A549 treated with AZD9567 at 1 μM for 4 hours (cell line): Measurements from ENCODE around the gene MEIG1. TPM values are rescaled to one million over a fixed set of nuclear protein-coding genes. Genes with fewer than 3 reads are reported as not detected.

Source experiments
- total RNA-seq: library from RNA; stranded (reverse); fragments of 200-300 nt; extraction: Qiagen RNA extraction; gene quantifications from 5 replicates; pipeline ENCODE4 v1.2.3, GENCODE V29; 2022; ENCODE audit not compliant: insufficient read depth

The MEIG1 gene, protein sequence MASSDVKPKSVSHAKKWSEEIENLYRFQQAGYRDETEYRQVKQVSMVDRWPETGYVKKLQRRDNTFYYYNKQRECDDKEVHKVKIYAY
- total RNA-seq, result 0.70 to 1.2 TPM (median 1.1 TPM) in 4 of 5 replicates, not detected in the other

GRCh38 chr10:14959221-14960057 lies at the start of gene MEIG1:
Gene MEIG1 (plus strand): TSS chr10:14959388. CDS start chr10:14966469, 7,081 bp downstream.

GRCh38 chr10:14954001-14954770 lies 5.0 kb upstream of the MEIG1 start, which contains the start of gene DCLRE1C:
Gene DCLRE1C (minus strand): TSS chr10:14954096. CDS start chr10:14954010, 86 bp downstream.

Other genes starting within 250 kb of the MEIG1 start
- gene FAM107B, start 184.5 kb upstream of the MEIG1 start, total RNA-seq, result 96.6 to 130 TPM (median 105 TPM) in 5 replicates
- 0.71 to 1.3 TPM (median 1.1 TPM) in 4 of 5 replicates, not detected in the other for gene CDNF, start 121.4 kb upstream of the MEIG1 start, total RNA-seq
- gene HSPA14, start 121.1 kb upstream of the MEIG1 start, total RNA-seq, result 40.1 to 45.1 TPM (median 43.0 TPM) in 5 replicates
- 10.6 to 13.8 TPM (median 11.1 TPM) in 5 replicates for gene MSANTD7, start 121.1 kb upstream of the MEIG1 start, total RNA-seq
- 18.1 to 33.6 TPM (median 21.4 TPM) in 5 replicates for gene SUV39H2, start 80.5 kb upstream of the MEIG1 start, total RNA-seq
- gene DCLRE1C, start 5.3 kb upstream of the MEIG1 start, total RNA-seq, result 4.1 to 7.1 TPM (median 5.6 TPM) in 5 replicates
- 0.13 to 0.26 TPM (median 0.17 TPM) in 4 of 5 replicates, not detected in the other for gene OLAH, start 84.6 kb downstream of the MEIG1 start, total RNA-seq
- 0.95 to 1.6 TPM (median 1.1 TPM) in 4 of 5 replicates, not detected in the other for gene ACBD7, start 129.4 kb downstream of the MEIG1 start, total RNA-seq
- 33.7 to 38.3 TPM (median 36.8 TPM) in 5 replicates for gene RPP38, start 138.0 kb downstream of the MEIG1 start, total RNA-seq
- 17.8 to 23.6 TPM (median 22.0 TPM) in 5 replicates for gene NMT2, start 209.3 kb downstream of the MEIG1 start, total RNA-seq